ENCODE measurements around the gene SLC35F3.

SLC35F3 gene

DNA sequence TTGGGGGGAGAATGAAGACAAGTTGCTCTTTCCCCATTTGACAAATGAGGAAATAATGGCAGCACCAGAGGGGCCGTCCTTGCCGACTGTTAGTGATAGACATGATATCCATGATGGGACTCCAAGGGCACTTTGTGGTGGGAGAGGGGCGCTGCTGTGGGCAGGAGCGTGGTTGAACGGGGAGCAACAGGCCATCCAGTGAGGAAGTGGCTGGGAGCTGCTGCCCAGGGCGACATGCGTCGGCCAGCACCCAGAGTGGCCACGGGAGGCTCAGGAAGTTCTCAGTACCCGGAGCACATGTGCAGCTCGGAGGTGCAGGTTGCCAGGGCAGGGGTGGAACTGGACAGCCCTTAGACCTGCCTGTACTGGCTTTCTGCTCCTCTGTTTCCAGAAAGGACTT is 71.0 kb downstream of the SLC35F3 start:
- DNase-seq, result no peak

GRCh38 chr1:233981042-233981675 is 76.7 kb downstream of the SLC35F3 start:
- DNase-seq, result no peak

DNA sequence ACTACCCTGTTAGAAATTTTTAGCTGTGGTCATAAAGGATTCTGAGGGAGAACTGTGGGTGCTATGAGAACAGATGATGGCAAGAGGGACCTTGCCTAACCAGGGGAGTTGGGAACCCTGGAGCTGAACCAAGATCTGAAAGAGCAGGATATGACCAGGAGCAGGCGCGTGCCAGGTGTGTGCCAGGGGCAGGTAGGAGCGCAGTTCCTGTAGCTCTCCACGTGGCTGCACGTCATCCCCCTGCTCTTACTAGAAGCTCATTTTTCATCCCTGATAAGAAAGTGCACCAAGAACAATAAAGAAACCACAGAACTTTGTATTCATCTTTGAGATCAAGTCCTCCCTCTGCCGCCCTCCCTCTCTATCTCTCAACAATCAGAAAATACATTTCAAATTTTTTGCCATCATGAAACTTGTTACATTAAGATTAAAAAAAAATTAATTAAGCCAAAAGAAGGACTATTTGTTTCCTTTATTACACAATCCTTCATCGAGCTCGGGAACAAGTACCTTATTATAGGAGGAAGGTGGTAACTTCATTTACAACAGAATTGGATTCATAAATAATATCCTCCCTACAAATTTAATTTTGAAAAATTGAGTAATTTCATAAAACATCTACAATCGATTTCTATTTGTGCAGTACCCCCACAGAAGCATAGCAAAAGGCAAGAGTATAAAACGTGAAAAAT is 78.5 kb downstream of the SLC35F3 start:
- no peak for DNase-seq

GRCh38 chr1:233983811-233984210 is 79.3 kb downstream of the SLC35F3 start:
- no peak for DNase-seq

DNA sequence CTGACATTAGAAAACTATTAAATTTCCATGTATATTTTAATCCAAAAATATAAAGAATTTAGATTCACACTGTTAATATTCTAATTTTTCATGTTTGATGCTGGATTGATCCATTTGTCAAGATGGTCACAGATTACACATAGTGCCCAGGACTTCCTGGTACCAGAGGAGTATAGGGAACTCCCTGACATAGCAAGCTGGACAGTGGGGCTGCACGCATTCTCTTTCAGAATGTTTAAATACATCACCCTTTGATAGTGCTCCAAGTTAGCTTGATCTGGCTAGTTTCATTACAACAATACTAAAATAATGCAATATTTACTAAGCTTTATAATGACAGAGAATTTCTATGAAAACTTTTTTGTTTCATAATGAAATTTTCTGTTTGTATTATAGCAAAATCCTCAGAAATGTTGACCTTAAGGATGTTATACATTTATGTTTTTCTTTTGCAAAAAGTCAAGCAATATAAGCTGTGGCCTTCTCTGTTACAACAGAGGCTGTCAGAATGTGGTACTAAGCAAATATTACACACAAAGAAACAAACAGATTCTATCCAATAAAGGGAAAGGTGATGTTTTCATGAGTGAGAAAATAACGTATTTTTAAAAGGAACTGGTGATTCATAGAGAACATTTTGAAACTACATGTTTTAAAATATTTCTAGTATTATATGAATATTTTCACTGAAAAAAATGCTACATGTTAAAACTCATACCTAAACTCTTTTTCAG is 84.7 kb downstream of the SLC35F3 start:
- DNase-seq, result no peak

GRCh38 chr1:233990486-233990885 is 86.0 kb downstream of the SLC35F3 start:
- no peak for DNase-seq

DNA sequence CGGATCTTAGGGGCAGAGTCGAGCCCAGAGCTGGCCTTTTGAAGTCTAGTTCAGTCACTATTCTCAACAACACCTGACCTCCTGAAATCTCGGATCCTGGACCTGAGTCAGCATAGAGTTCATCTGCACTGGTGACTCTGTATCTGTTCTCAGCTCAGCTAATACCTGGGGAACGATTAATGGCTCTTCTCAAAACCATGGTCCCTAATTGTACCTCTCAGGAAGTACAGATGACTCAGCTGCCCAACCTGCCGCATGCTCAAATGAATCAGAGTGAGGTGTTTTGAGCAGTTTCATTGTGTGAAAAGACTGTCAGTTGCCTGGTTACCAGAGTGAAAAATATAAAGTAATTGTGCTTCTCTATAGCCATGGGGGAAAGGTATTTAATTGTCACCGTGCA is 89.2 kb downstream of the SLC35F3 start:
- DNase-seq, result no peak

GRCh38 chr1:233994112-233994511 is 89.6 kb downstream of the SLC35F3 start:
- no peak for DNase-seq

DNA sequence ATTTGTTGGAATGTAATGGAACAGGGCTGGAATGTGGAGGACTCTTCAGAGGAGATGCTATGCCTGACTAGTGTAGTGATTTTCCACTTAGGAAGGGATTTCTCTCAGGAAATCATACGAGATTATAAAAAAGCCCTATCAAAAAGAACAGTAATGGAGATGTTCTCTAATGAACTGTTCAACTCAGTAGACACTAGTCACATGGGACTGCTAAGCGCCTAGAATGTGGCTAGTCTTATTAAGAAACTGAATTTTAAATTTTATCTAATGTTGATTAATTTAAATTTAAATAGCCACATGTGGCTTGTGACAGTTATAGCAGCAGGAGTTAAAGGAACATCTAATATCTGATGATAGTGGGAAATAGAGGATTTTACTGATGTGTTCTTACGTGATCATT is 94.0 kb downstream of the SLC35F3 start:
- no peak for DNase-seq

- DNase-seq, result no peak
Measured at GRCh38 chr1:233998891-233999290, 94.4 kb downstream of the SLC35F3 start.

DNA sequence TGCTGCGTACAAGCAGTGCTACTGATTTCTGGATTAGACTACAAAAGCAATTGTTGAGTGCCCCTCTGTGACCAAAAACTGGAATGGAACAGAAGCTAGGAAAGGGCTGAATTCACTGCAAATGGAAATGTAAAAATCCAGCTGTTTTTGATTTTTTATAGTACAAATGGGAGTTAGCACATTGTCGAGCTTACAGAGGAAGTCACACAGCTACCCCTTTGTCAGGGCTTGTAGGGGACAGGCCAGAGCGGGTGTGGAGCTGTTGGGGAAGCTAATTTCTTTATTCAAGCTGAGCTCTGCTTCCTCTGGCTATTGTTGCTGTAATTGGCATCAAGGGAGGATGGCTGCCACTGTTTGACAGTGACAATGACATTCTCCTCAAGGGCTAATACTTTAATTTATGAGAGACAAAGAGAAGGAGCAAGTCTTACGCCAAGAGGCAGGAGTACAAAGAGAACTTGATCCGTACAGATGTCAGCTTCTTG is 96.1 kb downstream of the SLC35F3 start:
- DNase-seq, result peak; percentile 21

DNA sequence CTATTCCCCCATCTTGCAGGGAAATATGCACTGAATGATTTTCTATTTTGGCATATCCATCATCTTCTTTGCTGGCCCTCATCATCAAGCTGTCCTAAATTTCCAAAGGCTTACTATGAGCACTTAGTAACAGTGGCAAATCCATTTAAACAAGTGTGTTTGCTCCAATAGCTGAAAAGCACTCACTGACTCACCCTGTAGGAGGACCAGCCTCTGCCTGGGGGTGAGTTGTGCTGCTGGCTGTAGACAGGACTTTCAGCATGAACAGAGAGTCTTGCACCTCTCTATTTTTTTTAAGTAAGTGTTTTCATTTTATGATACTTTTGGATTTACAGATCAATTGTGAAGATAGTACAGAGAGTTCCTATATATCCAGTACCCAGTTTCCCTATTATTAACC is 97.3 kb downstream of the SLC35F3 start:
- DNase-seq, result no peak

DNA sequence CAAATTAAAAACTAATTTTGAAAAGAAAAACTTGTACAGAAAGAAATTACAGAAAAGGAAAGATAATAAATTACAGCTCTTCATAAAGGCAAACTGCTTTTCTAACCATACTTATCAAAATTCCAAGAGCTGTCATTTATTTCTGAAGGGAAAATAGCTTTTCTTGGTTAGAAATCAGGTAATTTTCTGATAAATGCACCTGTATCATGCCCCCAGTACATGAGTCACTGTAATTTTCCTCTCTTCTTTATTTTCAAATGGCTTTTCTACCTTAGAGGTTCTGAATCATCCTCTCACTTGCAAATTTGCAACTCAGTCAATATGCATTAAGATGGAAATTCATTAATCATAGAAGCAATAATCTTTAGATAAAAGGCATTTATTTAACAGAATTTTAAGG is 100.1 kb downstream of the SLC35F3 start:
- no peak for DNase-seq

DNA sequence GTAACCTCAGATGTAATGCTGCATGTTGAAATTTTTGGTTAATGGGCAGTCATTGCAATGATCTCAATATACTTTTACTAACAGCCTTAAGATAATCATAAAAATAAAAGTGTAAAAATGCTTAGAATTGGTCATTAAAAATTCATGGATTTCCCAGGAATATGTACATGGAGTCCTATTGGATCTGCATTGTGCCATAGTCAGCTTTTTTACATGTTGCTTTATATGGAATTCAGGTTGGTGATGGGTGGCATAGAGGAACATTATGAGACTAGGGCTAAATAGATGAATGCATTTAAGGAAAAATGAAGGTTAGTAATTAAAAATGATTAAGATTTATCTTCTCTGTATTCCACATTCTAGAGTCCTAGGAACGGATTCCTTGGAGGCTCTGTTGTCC is 103.2 kb downstream of the SLC35F3 start:
- no peak for DNase-seq

GRCh38 chr1:234008591-234008990 is 104.1 kb downstream of the SLC35F3 start:
- no peak for DNase-seq

DNA sequence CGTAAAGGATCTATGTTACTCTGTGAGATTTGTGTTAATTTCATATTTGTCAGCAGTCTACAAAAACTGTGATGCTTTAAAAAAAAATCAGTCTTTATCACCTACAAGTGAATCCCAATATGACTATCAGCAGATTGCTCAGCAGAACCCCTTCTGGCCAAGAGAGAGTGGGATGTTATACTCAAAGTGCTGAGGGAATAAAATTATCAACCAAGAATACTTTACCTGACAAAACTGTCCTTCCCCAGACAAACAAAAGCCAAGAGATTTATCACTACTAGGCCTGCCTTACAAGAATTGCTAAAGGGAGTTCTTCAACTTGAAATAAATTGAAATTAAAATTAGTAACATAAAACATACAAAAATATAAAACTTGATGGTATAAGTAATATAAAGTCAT is 105.2 kb downstream of the SLC35F3 start:
- no peak for DNase-seq

DNA sequence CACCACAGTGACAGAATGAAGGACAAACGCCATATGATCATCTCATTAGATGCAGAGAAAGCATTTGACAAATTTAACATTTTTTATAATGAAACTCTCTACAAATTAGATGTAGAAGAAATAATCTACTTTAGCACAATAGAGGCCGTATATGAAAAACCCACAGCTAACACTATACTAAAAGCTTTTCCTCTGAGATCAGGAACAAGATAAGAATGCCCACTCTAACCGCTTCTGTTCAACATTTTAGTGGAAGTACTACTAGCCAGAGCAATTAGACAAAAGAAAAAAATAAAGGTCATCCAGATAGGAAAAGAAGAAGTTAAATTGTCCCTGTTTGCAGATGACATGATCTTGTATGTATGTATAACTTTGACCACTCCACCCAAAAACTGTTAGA is 109.7 kb downstream of the SLC35F3 start:
- no peak for DNase-seq

DNA sequence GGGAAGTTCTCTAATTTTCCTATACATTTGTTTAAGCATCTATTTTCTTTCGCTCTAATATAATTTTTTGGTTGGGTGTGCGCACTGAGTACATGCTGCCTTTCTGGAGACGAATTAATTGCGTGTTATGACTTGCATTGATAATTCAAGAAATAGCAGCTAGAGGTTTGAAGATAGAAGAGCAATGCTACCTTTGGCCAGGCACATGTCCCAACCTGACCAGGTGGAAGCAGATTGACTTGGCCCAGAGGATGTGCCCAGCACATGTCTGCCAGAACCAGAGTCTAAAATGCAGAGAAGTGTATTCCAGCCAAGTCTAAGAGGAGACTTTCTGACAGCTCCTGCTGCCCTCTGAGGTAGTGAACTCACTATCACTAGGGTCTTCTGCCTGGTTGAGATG is 114.3 kb downstream of the SLC35F3 start:
- DNase-seq, result no peak

DNA sequence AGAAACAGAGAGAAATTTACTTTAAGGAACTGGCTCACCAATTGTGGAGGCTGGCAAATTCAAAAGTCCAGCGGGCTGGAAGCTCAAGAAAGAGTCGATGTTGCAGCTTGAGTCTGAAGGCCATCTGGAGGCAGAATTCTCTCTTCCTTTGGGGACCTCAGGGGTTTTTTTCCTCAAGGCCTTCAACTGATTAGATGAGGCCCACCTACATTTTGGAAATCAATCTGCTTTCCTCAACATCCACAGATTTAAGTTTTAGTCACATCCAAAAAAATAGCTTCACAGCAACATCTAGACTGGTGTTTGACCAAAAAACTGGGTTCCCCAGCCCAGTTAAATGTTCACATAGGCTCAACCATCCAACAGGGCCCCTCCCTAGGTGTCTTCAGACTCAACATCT is 114.9 kb downstream of the SLC35F3 start:
- DNase-seq, result no peak

DNA sequence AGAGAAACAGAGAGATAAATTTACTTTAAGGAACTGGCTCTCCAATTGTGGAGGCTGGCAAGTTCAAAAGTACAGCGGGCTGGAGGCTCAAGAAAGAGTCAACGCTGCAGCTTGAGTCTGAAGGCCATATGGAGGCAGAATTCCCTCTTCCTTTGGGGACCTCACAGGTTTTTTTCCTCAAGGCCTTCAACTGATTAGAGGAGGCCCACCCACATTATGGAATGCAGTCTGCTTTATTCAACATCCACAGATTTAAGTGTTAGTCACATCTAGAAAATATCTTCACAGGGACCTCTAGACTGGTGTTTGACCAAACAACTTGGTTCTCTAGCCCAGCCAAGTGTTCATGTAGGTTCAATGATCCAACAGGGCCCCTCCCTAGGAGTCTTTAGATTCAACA is 117.8 kb downstream of the SLC35F3 start:
- DNase-seq, result no peak

DNA sequence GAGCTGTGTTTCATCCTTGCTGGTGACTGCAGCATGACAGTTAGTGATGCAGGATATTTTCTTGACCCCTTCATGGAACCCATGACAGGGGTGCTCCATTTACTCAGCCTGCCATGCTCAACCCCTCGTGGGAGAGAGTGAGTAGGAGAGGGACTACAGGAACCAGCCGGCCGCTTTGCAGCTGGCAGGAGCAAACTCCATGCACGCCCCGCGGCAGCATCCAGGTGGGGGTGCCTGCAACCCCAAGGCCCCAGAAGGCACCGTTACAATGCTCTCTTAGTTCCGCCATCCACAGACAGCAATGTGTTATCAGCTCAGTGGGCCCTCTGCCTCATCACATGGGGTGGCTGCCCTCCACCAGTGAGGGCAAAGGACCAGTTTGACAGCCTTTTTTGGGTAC is 135.1 kb downstream of the SLC35F3 start:
- no peak for DNase-seq

- DNase-seq, result no peak
Measured at GRCh38 chr1:234040446-234041317, 136.2 kb downstream of the SLC35F3 start.

- DNase-seq, result no peak
Measured at GRCh38 chr1:234044079-234044478, 139.6 kb downstream of the SLC35F3 start.

Data from midbrain (tissue), 1 donor.